HL-60 (cell line): Measurements from ENCODE around the gene ANKDD1A.

Experiments
- DNase-seq, 2 experiments: peaks; one replicate each; pipeline ENCODE4 v3.0.0-alpha.2; 2010 to 2020; ENCODE audit warnings: low read depth in 1 of 2, low spot score in 1 of 2
- H3K27ac ChIP-seq: fragments of 250-450 bp; sonication (Bioruptor Pico); replicated peaks from 2 replicates; pipeline ENCODE4 v1.5.1; 2020; ENCODE audit warnings: mild to moderate bottlenecking, moderate library complexity
- H3K27me3 ChIP-seq: fragments of 250-450 bp; sonication (Bioruptor Pico); 2 replicates; pipeline ENCODE4 v1.5.1; 2021; ENCODE audit warnings: mild to moderate bottlenecking, moderate library complexity; ENCODE audit not compliant: insufficient read depth, poor library complexity, severe bottlenecking
- H3K4me3 ChIP-seq: replicated peaks from 2 replicates; pipeline ENCODE4 v1.5.1; 2011; ENCODE audit warnings: mild to moderate bottlenecking, control low read depth, low read length; ENCODE audit not compliant: insufficient read depth
- GABPA ChIP-seq: IDR thresholded peaks from 2 replicates; pipeline ENCODE4 v1.6.1; 2012; ENCODE audit warnings: low read depth
- POLR2AphosphoS5 ChIP-seq: IDR thresholded peaks from 2 replicates; pipeline ENCODE4 v1.6.1; 2012; ENCODE audit warnings: low read depth
- SPI1 ChIP-seq: IDR thresholded peaks from 2 replicates; pipeline ENCODE4 v1.6.1; 2012; ENCODE audit warnings: low read depth, mild to moderate bottlenecking, borderline replicate concordance
- TF ChIP-seq, protein P1 (sequence below): IDR thresholded peaks from one replicate; pipeline ENCODE4 v1.5.1; 2011; ENCODE audit warnings: low read length, control low read depth, inconsistent platforms; ENCODE audit not compliant: insufficient read depth
- TF ChIP-seq, protein P2 (sequence below): IDR thresholded peaks from 2 replicates; pipeline ENCODE4 v1.6.1; 2012; ENCODE audit warnings: low read depth; ENCODE audit not compliant: insufficient replicate concordance

The ANKDD1A gene

DNA sequence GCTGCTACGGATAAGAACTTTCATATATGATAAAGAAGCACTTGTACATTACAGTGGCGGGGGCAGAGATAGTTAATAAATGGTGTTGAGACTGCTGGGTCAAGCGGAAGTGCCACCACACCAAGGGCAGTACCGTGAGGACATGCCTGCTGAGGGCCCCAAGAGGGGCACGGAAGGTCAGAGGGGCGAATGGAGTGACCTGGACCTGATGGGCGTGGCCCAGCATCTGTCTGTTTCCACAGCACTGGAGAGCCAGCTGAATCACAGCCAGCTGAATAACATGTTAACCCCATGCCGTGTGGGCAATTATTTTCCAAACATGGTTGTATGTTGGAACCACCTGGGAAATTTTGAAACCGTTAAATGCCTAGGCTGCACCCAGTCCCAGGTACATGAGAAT, 37.2 kb downstream of the ANKDD1A start:
- no peaks in the 10 kb centered on the region for H3K27me3 ChIP-seq
- H3K27ac ChIP-seq, result no peak overlapping the region
- TF ChIP-seq, protein P1, sequence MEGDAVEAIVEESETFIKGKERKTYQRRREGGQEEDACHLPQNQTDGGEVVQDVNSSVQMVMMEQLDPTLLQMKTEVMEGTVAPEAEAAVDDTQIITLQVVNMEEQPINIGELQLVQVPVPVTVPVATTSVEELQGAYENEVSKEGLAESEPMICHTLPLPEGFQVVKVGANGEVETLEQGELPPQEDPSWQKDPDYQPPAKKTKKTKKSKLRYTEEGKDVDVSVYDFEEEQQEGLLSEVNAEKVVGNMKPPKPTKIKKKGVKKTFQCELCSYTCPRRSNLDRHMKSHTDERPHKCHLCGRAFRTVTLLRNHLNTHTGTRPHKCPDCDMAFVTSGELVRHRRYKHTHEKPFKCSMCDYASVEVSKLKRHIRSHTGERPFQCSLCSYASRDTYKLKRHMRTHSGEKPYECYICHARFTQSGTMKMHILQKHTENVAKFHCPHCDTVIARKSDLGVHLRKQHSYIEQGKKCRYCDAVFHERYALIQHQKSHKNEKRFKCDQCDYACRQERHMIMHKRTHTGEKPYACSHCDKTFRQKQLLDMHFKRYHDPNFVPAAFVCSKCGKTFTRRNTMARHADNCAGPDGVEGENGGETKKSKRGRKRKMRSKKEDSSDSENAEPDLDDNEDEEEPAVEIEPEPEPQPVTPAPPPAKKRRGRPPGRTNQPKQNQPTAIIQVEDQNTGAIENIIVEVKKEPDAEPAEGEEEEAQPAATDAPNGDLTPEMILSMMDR, result no peak
- TF ChIP-seq GABPA (no peak), POLR2AphosphoS5 (no peak), SPI1 (no peak)
- TF ChIP-seq, protein P2, sequence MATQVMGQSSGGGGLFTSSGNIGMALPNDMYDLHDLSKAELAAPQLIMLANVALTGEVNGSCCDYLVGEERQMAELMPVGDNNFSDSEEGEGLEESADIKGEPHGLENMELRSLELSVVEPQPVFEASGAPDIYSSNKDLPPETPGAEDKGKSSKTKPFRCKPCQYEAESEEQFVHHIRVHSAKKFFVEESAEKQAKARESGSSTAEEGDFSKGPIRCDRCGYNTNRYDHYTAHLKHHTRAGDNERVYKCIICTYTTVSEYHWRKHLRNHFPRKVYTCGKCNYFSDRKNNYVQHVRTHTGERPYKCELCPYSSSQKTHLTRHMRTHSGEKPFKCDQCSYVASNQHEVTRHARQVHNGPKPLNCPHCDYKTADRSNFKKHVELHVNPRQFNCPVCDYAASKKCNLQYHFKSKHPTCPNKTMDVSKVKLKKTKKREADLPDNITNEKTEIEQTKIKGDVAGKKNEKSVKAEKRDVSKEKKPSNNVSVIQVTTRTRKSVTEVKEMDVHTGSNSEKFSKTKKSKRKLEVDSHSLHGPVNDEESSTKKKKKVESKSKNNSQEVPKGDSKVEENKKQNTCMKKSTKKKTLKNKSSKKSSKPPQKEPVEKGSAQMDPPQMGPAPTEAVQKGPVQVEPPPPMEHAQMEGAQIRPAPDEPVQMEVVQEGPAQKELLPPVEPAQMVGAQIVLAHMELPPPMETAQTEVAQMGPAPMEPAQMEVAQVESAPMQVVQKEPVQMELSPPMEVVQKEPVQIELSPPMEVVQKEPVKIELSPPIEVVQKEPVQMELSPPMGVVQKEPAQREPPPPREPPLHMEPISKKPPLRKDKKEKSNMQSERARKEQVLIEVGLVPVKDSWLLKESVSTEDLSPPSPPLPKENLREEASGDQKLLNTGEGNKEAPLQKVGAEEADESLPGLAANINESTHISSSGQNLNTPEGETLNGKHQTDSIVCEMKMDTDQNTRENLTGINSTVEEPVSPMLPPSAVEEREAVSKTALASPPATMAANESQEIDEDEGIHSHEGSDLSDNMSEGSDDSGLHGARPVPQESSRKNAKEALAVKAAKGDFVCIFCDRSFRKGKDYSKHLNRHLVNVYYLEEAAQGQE, result no peak
- H3K4me3 ChIP-seq, result no peak overlapping the region
- no peak for DNase-seq

DNA sequence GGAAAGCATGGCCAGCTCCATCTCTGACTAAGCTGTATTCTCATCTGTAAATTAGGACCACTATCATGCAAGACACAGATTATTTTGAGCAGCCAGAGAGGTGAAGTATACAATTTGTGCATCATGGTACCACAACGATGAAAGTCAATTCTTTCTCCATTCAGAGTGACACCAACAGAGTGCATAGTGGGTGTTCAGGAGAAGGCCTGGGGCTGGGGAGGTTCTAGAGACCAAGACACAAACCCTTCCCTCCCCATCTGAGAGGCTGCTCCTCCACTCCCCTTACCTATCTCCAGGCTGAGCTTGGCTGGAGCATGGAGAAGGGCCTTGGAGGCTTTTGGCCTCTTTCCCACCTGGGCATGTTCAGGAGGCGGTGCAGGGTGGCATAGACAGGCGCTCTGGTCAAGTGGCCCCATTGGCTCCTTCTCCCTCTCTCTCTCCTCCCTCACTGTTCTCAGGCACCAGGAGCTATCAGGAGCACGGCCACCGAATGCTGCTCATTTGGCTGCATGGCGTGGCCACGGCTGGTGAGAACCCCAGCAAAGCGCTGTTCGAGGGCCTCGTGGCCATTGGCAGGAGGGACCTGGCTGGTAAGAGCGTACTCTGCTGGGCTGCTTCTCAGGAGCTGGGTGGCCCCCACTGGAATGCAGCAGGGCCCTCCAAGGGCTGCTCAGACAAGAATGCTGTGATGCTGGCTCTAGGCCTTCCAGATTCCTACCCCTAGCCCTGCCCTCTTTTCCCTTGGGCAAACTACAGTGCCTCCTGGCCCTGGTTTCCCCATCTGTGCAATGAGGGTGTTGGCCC, 37.9 kb downstream of the ANKDD1A start:
- TF ChIP-seq, protein P1, result no peak
- TF ChIP-seq, protein P2, result no peak
- no peak for TF ChIP-seq POLR2AphosphoS5
- no peak for TF ChIP-seq GABPA
- TF ChIP-seq SPI1, result no peak
- Histone ChIP-seq H3K4me3 (no peak overlapping the region), H3K27me3 (no peaks in the 10 kb centered on the region), H3K27ac (no peak overlapping the region)
- no peak for DNase-seq

DNA sequence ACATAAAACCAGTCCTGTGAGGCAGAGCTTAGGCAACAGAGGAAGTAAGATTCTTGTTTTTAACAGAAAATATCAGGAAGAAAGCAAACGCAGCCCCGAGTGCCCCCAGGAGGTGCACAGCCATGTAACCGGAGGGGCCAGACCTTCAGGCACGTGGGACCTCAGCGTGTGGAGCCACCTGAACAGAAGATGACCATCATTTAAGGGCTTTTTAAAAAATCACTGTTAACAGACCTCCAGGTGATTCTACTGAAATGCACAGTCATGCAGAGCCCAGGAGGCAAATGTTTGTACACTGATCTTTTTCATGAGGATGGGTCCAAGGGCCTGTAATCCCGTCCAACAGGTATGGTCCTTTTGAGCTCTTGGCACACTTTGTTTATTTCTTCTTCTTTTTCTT, 39.2 kb downstream of the ANKDD1A start:
- DNase-seq, result peak in 1 of 2 experiments; percentile 48
- peak overlapping the region; percentile 26; the same call in 1 of the 2 replicates for H3K27ac ChIP-seq
- H3K4me3 ChIP-seq, result no peak overlapping the region
- TF ChIP-seq SPI1 (no peak), GABPA (no peak), POLR2AphosphoS5 (no peak)
- TF ChIP-seq, protein P1, result no peak
- TF ChIP-seq, protein P2, result no peak
- H3K27me3 ChIP-seq, result no peaks in the 10 kb centered on the region
